Measurements from ENCODE around the gene MS4A10. TPM values are rescaled to one million over a fixed set of nuclear protein-coding genes. Genes with fewer than 3 reads are reported as not detected.

The MS4A10 gene
- total RNA-seq, 3 donors from 2014 or later (not counting 1 experiment from before 2014, with no cell fraction given) = not detected

GRCh38 chr11:60780774-60781173 lies 4.4 kb upstream of the MS4A10 start:
- H3K4me1 Mint-ChIP-seq = no peaks in the 10 kb centered on the region
- no peak overlapping the region for H3K27ac Mint-ChIP-seq
- Histone ChIP-seq H3K9me3 (ENCODE audit: control insufficient read depth, insufficient read depth, low read length) (no peaks in the 10 kb centered on the region), H3K36me3 (ENCODE audit: control insufficient read depth, insufficient read depth, low read length) (no peaks in the 10 kb centered on the region), H3K27ac (ENCODE audit: low read length) (no peak overlapping the region), H3K27me3 (ENCODE audit: control insufficient read depth, insufficient read depth, low read length) (no peaks in the 10 kb centered on the region), H3K4me1 (ENCODE audit: control insufficient read depth, insufficient read depth, low read length) (no peaks in the 10 kb centered on the region), H3K4me3 (ENCODE audit: low read length) (no peak overlapping the region)
- no peak for TF ChIP-seq CTCF (IDR thresholded peaks at IDR 0.05)
- intact Hi-C loops (cut with micrococcal nuclease) = no loop called here
- no peaks in the 10 kb centered on the region for H3K9me3 Mint-ChIP-seq
- DNase-seq = no peak
- no peaks in the 10 kb centered on the region for H3K27me3 Mint-ChIP-seq (ENCODE audit: low read depth in 2 of 2)
- ATAC-seq = no peak
- H3K36me3 Mint-ChIP-seq = no peaks in the 10 kb centered on the region
- no peak overlapping the region for H3K4me3 Mint-ChIP-seq

GRCh38 chr11:60781286-60781980 lies 3.7 kb upstream of the MS4A10 start:
- no peaks in the 10 kb centered on the region for H3K27me3 ChIP-seq (ENCODE audit: control insufficient read depth, insufficient read depth, low read length)
- no peak for DNase-seq
- H3K4me1 ChIP-seq (ENCODE audit: control insufficient read depth, insufficient read depth, low read length) = no peaks in the 10 kb centered on the region
- H3K4me3 Mint-ChIP-seq = no peak overlapping the region
- H3K27ac ChIP-seq (ENCODE audit: low read length) = no peak overlapping the region
- intact Hi-C loops (cut with micrococcal nuclease) = no loop called here
- H3K4me1 Mint-ChIP-seq = no peaks in the 10 kb centered on the region
- no peaks in the 10 kb centered on the region for H3K27me3 Mint-ChIP-seq (ENCODE audit: low read depth in 2 of 2)
- no peak overlapping the region for H3K4me3 ChIP-seq (ENCODE audit: low read length)
- no peaks in the 10 kb centered on the region for H3K36me3 Mint-ChIP-seq
- ATAC-seq = no peak
- H3K9me3 ChIP-seq (ENCODE audit: control insufficient read depth, insufficient read depth, low read length) = no peaks in the 10 kb centered on the region
- no peaks in the 10 kb centered on the region for H3K36me3 ChIP-seq (ENCODE audit: control insufficient read depth, insufficient read depth, low read length)
- no peak overlapping the region for H3K27ac Mint-ChIP-seq
- no peak for TF ChIP-seq CTCF (IDR thresholded peaks at IDR 0.05)
- 78% methylated on average over 7 of the region's 7 CpGs for WGBS (ENCODE audit: insufficient coverage)
- no peaks in the 10 kb centered on the region for H3K9me3 Mint-ChIP-seq

- H3K36me3 ChIP-seq (ENCODE audit: control insufficient read depth, insufficient read depth, low read length) = no peaks in the 10 kb centered on the region
- TF ChIP-seq CTCF (IDR thresholded peaks at IDR 0.05) = no peak
- Mint-ChIP-seq H3K4me1 (no peaks in the 10 kb centered on the region), H3K9me3 (no peaks in the 10 kb centered on the region), H3K27ac (no peak overlapping the region), H3K27me3 (ENCODE audit: low read depth in 2 of 2) (no peaks in the 10 kb centered on the region), H3K36me3 (no peaks in the 10 kb centered on the region), H3K4me3 (no peak overlapping the region)
- no peak for ATAC-seq
- H3K9me3 ChIP-seq (ENCODE audit: control insufficient read depth, insufficient read depth, low read length) = no peaks in the 10 kb centered on the region
- no peaks in the 10 kb centered on the region for H3K4me1 ChIP-seq (ENCODE audit: control insufficient read depth, insufficient read depth, low read length)
- no peak for DNase-seq
- no peak overlapping the region for H3K27ac ChIP-seq (ENCODE audit: low read length)
- H3K27me3 ChIP-seq (ENCODE audit: control insufficient read depth, insufficient read depth, low read length) = no peaks in the 10 kb centered on the region
- intact Hi-C loops (cut with micrococcal nuclease) = no loop called here
- 91% methylated on average over 4 of the region's 4 CpGs for WGBS (ENCODE audit: insufficient coverage)
- H3K4me3 ChIP-seq (ENCODE audit: low read length) = no peak overlapping the region
These were observed 3.2 kb upstream of the MS4A10 start for GRCh38 chr11:60781981-60782316.
